ENCODE measurements around the gene ATF7.

GRCh38 chr12:53670308-53670707, 44.1 kb upstream of the ATF7 start:
- TF ChIP-seq HMGXB4 (CRISPR knock-in tag; IDR thresholded peaks at IDR 0.05; ENCODE audit: borderline replicate concordance in 1 of 2, low read depth in 1 of 2) (no peak), CTCF (CRISPR knock-in tag; IDR thresholded peaks at IDR 0.05) (no peak), EP300 (IDR thresholded peaks at IDR 0.05; ENCODE audit: low read depth in 2 of 2, low read length in 2 of 2) (no peak), EP300 (CRISPR knock-in tag; IDR thresholded peaks at IDR 0.05; ENCODE audit: borderline replicate concordance) (no peak), IRF1 (CRISPR knock-in tag; IDR thresholded peaks at IDR 0.05; ENCODE audit: low read depth) (no peak)

Measured in HepG2 (cell line).